Mucosa of rectum (tissue), 2 donors: ENCODE results near the gene ACAD10.
"Not testable (repeated sequence)": the region's sequence is repeated elsewhere in the genome, so short reads cannot be mapped to it uniquely, and the experiment has no call there.

Source experiments
- H3K27ac ChIP-seq, 2 donors: one replicate each; pipeline ENCODE4 v1.7.0; 2013; ENCODE audit warnings: inconsistent platforms in 2 of 2, low read depth in 2 of 2, low read length in 2 of 2
- H3K27me3 ChIP-seq, 2 donors: one replicate each; pipeline ENCODE4 v1.7.0; 2013; ENCODE audit warnings: low read length in 2 of 2; ENCODE audit not compliant: control insufficient read depth in 2 of 2, insufficient read depth in 2 of 2
- H3K36me3 ChIP-seq, 2 donors: one replicate each; pipeline ENCODE4 v1.7.0; 2013; ENCODE audit warnings: low read length in 2 of 2; ENCODE audit not compliant: control insufficient read depth in 2 of 2, insufficient read depth in 2 of 2
- H3K4me1 ChIP-seq, 2 donors: one replicate each; pipeline ENCODE4 v1.7.0; 2013; ENCODE audit warnings: low read length in 2 of 2, mild to moderate bottlenecking in 1 of 2; ENCODE audit not compliant: control insufficient read depth in 2 of 2, insufficient read depth in 2 of 2
- H3K4me3 ChIP-seq, 2 donors: one replicate each; pipeline ENCODE4 v1.7.0; 2013; ENCODE audit warnings: low read length in 2 of 2
- H3K9ac ChIP-seq, 2 donors: one replicate each; pipeline ENCODE4 v1.7.0; 2013; ENCODE audit warnings: low read length in 2 of 2, low read depth in 1 of 2, mild to moderate bottlenecking in 1 of 2
- H3K9me3 ChIP-seq, 2 donors: one replicate each; pipeline ENCODE4 v1.7.0; 2013; ENCODE audit warnings: low read length in 2 of 2; ENCODE audit not compliant: control insufficient read depth in 2 of 2
- donor health status: healthy.
- donor health status: Normal muscosa, but diverticular disease.

ACAD10 gene

DNA sequence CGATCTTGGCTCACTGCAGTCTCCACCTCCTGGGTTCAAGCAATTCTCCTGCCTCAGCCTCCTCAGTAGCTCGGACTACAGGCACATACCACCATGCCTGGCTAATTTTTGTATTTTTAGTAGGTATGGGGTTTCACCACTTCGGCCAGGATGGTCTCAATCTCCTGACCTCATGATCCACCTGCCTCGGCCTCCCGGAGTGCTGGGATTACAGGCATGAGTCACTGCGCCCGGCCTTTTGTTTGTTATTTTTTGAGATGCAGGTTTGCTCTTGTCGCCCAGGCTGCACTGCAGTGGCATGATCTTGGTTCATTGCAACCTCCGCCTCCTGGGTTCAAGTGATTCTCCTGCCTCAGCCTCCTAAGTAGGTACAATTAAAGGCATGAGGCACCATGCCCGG lies 33.5 kb downstream of the ACAD10 start:
- not testable (repeated sequence) for H3K4me1 ChIP-seq, H3K9ac ChIP-seq, H3K4me3 ChIP-seq, H3K27me3 ChIP-seq, H3K27ac ChIP-seq, H3K9me3 ChIP-seq
- peaks cover 17 to 27% of the 10 kb centered on the region in 2 donors for H3K36me3 ChIP-seq

DNA sequence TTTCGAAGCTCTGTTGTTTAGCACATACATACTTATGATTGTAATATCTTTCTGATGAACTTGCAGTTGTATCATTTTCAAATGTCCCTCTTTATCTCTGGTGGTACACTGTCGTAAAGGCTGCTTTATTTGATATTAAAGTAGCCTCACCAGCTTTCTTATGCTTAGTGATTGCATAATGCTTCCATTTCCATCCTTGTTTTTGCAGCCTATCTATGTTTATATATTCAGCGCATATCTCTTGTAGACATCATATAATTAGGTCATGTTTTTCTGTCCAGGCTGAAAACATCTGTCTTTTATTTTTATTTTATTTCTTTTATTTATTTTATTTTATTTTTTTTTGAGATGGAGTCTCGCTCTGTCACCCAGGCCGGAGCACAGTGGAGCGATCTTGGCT lies 34.6 kb downstream of the ACAD10 start:
- H3K9ac ChIP-seq, result no peak overlapping the region
- H3K4me1 ChIP-seq, result no peaks in the 10 kb centered on the region
- peaks cover 14 to 25% of the 10 kb centered on the region in 2 donors for H3K36me3 ChIP-seq

DNA sequence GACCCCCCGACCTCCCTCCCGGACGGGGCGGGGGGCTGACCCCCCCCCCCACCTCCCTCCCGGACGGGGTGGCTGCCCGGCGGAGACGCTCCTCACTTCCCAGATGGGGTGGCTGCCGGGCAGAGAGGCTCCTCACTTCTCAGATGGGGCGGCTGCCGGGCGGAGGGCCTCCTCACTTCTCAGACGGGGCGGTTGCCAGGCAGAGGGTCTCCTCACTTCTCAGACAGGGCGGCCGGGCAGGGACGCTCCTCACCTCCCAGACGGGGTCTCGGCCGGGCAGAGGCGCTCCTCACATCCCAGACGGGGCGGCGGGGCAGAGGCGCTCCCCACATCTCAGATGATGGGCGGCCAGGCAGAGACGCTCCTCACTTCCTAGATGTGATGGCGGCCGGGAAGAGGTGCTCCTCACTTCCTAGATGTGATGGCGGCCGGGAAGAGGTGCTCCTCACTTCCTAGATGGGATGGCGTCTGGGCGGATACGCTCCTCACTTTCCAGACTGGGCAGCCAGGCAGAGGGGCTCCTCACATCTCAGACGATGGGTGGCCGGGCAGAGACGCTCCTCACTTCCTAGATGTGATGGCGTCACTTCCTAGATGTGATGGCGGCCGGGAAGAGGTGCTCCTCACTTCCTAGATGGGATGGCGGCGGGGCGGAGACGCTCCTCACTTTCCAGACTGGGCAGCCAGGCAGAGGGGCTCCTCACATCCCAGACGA lies 38.0 kb downstream of the ACAD10 start:
- not testable (repeated sequence) for H3K27ac ChIP-seq, H3K4me3 ChIP-seq, H3K9ac ChIP-seq, H3K9me3 ChIP-seq, H3K4me1 ChIP-seq, H3K27me3 ChIP-seq
- H3K36me3 ChIP-seq, result peaks cover 11 to 20% of the 10 kb centered on the region in 2 donors

More for the DNA sequence above, 34.6 kb downstream of the ACAD10 start:
- H3K4me3 ChIP-seq, result no peak overlapping the region
- H3K27me3 ChIP-seq, result no peaks in the 10 kb centered on the region
- no peak overlapping the region for H3K27ac ChIP-seq
- H3K9me3 ChIP-seq, result no peaks in the 10 kb centered on the region

DNA sequence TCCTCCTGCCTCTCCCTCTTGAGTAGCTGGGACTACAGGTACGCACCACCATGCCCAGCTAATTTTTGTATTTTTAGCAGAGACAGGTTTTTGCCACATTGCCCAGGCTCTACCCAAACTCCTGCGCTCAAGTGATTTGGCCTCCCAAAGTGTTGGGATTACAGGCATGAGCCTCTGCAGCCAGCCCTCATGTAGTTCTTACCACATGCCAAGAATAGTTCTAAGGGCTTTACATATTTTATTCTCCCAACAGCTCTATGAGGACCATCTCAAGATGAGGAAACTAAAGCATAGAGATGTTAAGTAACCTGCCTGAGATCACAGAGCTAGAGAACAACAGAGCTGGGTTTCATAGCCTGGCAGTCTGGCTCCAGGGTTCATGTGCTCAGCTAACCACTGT lies 42.9 kb downstream of the ACAD10 start:
- peaks cover 25 to 40% of the 10 kb centered on the region in 2 donors for H3K36me3 ChIP-seq

DNA sequence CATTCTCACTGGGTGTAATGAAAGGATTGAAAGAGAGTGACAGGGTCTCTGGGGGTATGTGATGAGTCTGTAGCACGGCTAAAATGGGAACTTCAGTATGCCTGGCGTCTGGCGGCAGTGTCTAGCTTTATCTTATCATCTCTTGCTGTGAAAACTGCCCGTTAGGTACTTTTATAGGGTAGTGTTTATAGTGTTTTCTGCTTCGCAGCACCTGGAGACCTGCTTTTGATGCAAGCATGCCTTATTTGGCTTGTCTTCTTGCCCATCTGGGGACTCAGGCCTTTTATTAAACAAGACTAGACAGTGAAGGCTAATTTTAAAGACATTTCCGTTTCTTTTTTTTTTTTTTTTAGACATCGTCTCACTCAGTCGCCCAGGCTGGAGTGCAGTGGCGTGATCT lies 44.6 kb downstream of the ACAD10 start:
- Histone ChIP-seq H3K36me3 (peaks cover 29 to 42% of the 10 kb centered on the region in 2 donors), H3K27me3 (no peaks in the 10 kb centered on the region), H3K4me3 (no peak overlapping the region), H3K4me1 (no peaks in the 10 kb centered on the region), H3K9ac (no peak overlapping the region), H3K9me3 (no peaks in the 10 kb centered on the region), H3K27ac (no peak overlapping the region)

More for the DNA sequence above, 42.9 kb downstream of the ACAD10 start:
- H3K27ac ChIP-seq, result no peak overlapping the region
- no peaks in the 10 kb centered on the region for H3K4me1 ChIP-seq
- H3K9ac ChIP-seq, result no peak overlapping the region
- no peak overlapping the region for H3K4me3 ChIP-seq
- no peaks in the 10 kb centered on the region for H3K27me3 ChIP-seq
- H3K9me3 ChIP-seq, result no peaks in the 10 kb centered on the region

DNA sequence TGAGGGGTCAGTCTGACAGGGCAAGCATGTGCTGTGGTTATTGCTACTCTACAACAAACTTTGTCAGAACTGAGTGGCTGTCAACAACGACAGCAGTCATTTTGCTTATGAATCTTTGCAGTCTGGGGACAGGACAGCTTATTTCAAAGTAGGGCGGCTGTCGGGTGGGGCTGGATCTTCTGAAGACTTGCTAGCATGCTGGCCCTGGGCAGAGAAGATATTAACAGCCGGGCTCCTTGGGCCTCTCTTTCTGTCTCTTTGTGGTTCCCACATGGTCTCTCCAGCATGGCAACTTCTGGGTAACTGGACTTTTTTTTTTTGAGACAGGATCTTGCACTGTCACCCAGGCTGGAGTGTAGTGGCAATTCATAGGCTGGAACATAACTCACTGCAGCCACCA lies 46.9 kb downstream of the ACAD10 start:
- Histone ChIP-seq H3K27ac (no peak overlapping the region), H3K4me1 (no peaks in the 10 kb centered on the region), H3K9me3 (no peaks in the 10 kb centered on the region), H3K36me3 (peaks cover 35 to 45% of the 10 kb centered on the region in 2 donors), H3K9ac (no peak overlapping the region), H3K4me3 (no peak overlapping the region), H3K27me3 (no peaks in the 10 kb centered on the region)

DNA sequence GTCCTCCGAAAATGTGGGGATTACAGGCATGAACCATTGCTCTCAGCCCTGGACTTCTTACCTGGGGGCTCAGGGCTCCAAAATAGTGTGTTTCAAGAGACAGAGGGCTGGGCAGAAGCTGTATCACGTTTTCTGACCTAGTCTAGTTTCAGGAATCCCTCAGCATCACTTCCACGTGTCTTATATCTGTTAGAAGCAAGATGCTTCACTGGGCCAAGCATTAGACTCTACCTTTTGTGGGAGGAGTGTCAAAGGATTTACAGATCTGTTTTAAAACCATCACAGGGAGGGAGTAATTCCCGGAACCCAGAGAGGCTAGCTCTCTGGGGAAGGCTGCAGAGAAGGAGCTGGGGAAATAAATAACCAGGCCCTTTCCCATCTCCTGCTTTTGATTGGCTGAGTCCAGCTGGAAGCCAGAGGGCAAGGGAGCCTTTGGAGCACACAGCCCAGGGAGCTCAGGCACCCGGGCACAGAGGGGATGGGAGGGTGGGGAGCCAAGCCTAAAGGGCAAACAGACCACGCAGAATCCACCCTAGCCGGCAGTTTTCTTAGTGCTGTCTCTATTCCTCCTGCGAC lies 47.6 kb downstream of the ACAD10 start:
- Histone ChIP-seq H3K27me3 (no peaks in the 10 kb centered on the region), H3K27ac (no peak overlapping the region), H3K4me3 (no peak overlapping the region), H3K9ac (no peak overlapping the region), H3K9me3 (no peaks in the 10 kb centered on the region), H3K4me1 (no peaks in the 10 kb centered on the region), H3K36me3 (peaks cover 32 to 43% of the 10 kb centered on the region in 2 donors)

DNA sequence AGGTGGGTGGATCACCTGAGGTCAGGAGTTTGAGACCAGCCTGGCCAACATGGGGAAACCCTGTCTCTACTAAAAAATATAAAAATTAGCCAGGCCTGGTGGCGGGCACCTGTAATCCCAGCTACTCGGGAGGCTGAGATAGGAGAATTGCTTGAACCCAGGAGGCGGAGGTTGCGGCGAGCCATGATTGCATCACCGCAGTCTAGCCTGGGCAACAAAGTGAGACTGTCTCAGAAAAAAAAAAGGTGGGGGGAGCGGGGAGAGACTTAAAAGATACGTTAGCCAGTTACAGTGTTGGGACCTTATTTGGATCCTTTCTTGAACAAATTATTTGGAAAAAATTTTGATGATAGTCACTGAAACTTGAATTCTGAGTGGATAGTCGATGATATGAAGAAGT lies 53.7 kb downstream of the ACAD10 start:
- H3K4me3 ChIP-seq, H3K9ac ChIP-seq, H3K27me3 ChIP-seq, H3K9me3 ChIP-seq, H3K4me1 ChIP-seq, H3K27ac ChIP-seq: not testable (repeated sequence)
- H3K36me3 ChIP-seq, result peaks cover 17 to 20% of the 10 kb centered on the region in 2 donors

DNA sequence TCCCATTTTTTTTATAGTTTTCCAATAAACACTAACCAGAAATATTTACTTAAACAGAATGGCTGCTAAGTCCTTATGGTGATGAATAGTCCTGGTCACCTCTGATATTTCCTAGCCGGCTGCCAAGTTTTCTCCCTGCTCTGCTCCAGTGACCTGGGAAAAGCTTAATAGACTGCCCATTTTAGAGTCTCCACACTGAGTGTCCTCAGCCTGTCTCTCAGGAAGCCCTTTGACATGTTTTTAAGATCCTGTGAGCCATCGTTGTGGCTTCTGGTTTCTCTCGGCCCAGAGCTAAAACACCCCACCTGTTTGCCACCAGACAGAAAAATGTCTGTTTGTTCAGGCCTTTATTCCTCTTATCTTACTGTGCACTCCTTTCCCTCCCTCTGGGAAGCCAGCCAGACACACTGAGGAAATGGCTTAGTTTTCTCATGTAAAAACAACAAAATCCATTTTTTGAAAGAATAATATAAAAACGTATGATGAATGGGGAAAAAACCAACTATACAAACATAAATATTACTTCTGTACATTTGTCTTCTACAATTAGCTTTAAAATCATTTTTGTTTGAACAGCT lies 55.5 kb downstream of the ACAD10 start:
- Histone ChIP-seq H3K9ac (peak overlapping the region in 1 of 2 donors; percentile 18), H3K4me3 (no peak overlapping the region), H3K4me1 (peaks cover 2 to 9% of the 10 kb centered on the region in 2 donors), H3K36me3 (peaks cover 23 to 34% of the 10 kb centered on the region in 2 donors), H3K27me3 (no peaks in the 10 kb centered on the region), H3K27ac (peak overlapping the region; percentile 12 to 50), H3K9me3 (no peaks in the 10 kb centered on the region)

DNA sequence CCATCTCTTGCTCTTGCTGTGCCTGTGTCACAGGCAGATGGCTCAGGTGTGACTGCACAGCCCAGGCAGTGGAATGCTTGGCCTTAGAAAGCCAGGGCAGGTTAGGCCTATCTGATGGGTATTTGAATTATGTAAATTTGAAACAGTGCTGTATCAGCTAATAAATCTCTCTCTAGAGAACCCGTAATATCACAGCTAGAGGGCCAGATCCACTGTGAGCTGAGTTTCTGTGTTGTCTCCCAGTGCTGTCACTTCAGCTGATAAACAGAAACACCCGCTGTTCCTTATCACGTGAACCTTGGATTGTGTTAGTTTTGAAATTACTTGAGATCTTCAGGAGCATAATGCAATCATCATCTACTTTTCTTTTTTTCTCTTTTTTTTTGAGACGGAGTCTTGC lies 59.4 kb downstream of the ACAD10 start:
- Histone ChIP-seq H3K27me3 (no peaks in the 10 kb centered on the region), H3K4me3 (no peak overlapping the region), H3K4me1 (peaks cover 2 to 9% of the 10 kb centered on the region in 2 donors), H3K36me3 (peaks cover 33 to 47% of the 10 kb centered on the region in 2 donors), H3K9me3 (no peaks in the 10 kb centered on the region), H3K27ac (no peak overlapping the region), H3K9ac (no peak overlapping the region)
